NK-92 treated with Interleukin-12 subunit alpha and Interleukin-12 subunit beta, amount 100 ng/mL, for 24 hours (cell line): ENCODE data around the gene TNFRSF6B.

ENCODE experiments used
- DNase-seq: peaks from one replicate; lab custom pipeline; 2025; lab: John Stamatoyannopoulos, UW

The TNFRSF6B gene

GRCh38 chr20:63737945-63738686 is 41.7 kb downstream of the TNFRSF6B start:
- no peak for DNase-seq

- no peak for DNase-seq
These were observed 42.3 kb downstream of the TNFRSF6B start for GRCh38 chr20:63738687-63739129.

GRCh38 chr20:63739130-63740069 is 42.9 kb downstream of the TNFRSF6B start, which contains the start of gene SLC2A4RG:
TSS of gene SLC2A4RG (plus strand) at chr20:63739776. CDS start at chr20:63739913, 137 bp downstream.
- no peak for DNase-seq

- DNase-seq, result no peak
These were observed 43.7 kb downstream of the TNFRSF6B start for GRCh38 chr20:63740070-63740626.

- no peak for DNase-seq
These were observed 44.3 kb downstream of the TNFRSF6B start for GRCh38 chr20:63740627-63741353.

GRCh38 chr20:63741354-63741675 is 44.9 kb downstream of the TNFRSF6B start:
- no peak for DNase-seq

GRCh38 chr20:63741676-63742380 is 45.4 kb downstream of the TNFRSF6B start:
- DNase-seq, result no peak

GRCh38 chr20:63742381-63743024 is 46.1 kb downstream of the TNFRSF6B start:
- no peak for DNase-seq

- no peak for DNase-seq
These were observed 46.9 kb downstream of the TNFRSF6B start for GRCh38 chr20:63743210-63743970.

GRCh38 chr20:63744158-63744557 is 47.7 kb downstream of the TNFRSF6B start:
- DNase-seq, result no peak

- no peak for DNase-seq
These were observed 48.3 kb downstream of the TNFRSF6B start for GRCh38 chr20:63744574-63745423.

GRCh38 chr20:63745424-63745805 is 49.0 kb downstream of the TNFRSF6B start:
- no peak for DNase-seq

GRCh38 chr20:63745961-63746731 is 49.7 kb downstream of the TNFRSF6B start:
- DNase-seq, result no peak

GRCh38 chr20:63746751-63747315 is 50.4 kb downstream of the TNFRSF6B start:
- DNase-seq, result no peak

GRCh38 chr20:63747622-63748069 is 51.2 kb downstream of the TNFRSF6B start:
- no peak for DNase-seq
